ENCODE results near the gene SULF2.

Gene SULF2

GRCh38 chr20:47667531-47668312, 117.6 kb downstream of the SULF2 start:
- no peak for DNase-seq

GRCh38 chr20:47667086-47667485, 118.2 kb downstream of the SULF2 start:
- no peak for DNase-seq

GRCh38 chr20:47666304-47666703, 119.0 kb downstream of the SULF2 start:
- DNase-seq: no peak

GRCh38 chr20:47665221-47665991, 119.9 kb downstream of the SULF2 start:
- DNase-seq: no peak

GRCh38 chr20:47664744-47665143, 120.5 kb downstream of the SULF2 start:
- no peak for DNase-seq

GRCh38 chr20:47664068-47664437, 121.2 kb downstream of the SULF2 start:
- DNase-seq: no peak

GRCh38 chr20:47663354-47664067, 121.8 kb downstream of the SULF2 start:
- DNase-seq: peak; percentile 74

- no peak for DNase-seq
Measured at GRCh38 chr20:47662483-47663353, 122.6 kb downstream of the SULF2 start.

GRCh38 chr20:47661714-47662113, 123.6 kb downstream of the SULF2 start:
- no peak for DNase-seq

GRCh38 chr20:47660983-47661700, 124.1 kb downstream of the SULF2 start:
- DNase-seq: no peak

GRCh38 chr20:47660602-47660905, 124.7 kb downstream of the SULF2 start:
- no peak for DNase-seq

- no peak for DNase-seq
Measured at GRCh38 chr20:47659904-47660601, 125.2 kb downstream of the SULF2 start.

GRCh38 chr20:47656318-47656717, 129.0 kb downstream of the SULF2 start:
- DNase-seq: no peak

GRCh38 chr20:47655635-47656034, 129.6 kb downstream of the SULF2 start:
- no peak for DNase-seq

- DNase-seq: no peak
Measured at GRCh38 chr20:47654370-47654769, 130.9 kb downstream of the SULF2 start.

- no peak for DNase-seq
Measured at GRCh38 chr20:47653869-47654268, 131.4 kb downstream of the SULF2 start.

- DNase-seq: no peak
Measured at GRCh38 chr20:47652794-47653193, 132.5 kb downstream of the SULF2 start.

- no peak for DNase-seq
Measured at GRCh38 chr20:47652301-47652700, 133.0 kb downstream of the SULF2 start.

GRCh38 chr20:47648943-47649342, 136.3 kb downstream of the SULF2 start:
- DNase-seq: no peak

- no peak for DNase-seq
Measured at GRCh38 chr20:47647994-47648393, 137.3 kb downstream of the SULF2 start.

GRCh38 chr20:47645632-47646031, 139.6 kb downstream of the SULF2 start:
- no peak for DNase-seq
